ENCODE measurements around the gene MLPH. TPM values are rescaled to one million over a fixed set of nuclear protein-coding genes. Genes with fewer than 3 reads are reported as not detected.

The MLPH gene
- total and polyA plus RNA-seq, 10 donors, result 0.09 to 1.4 (median 0.35) TPM; not detected in 3

DNA sequence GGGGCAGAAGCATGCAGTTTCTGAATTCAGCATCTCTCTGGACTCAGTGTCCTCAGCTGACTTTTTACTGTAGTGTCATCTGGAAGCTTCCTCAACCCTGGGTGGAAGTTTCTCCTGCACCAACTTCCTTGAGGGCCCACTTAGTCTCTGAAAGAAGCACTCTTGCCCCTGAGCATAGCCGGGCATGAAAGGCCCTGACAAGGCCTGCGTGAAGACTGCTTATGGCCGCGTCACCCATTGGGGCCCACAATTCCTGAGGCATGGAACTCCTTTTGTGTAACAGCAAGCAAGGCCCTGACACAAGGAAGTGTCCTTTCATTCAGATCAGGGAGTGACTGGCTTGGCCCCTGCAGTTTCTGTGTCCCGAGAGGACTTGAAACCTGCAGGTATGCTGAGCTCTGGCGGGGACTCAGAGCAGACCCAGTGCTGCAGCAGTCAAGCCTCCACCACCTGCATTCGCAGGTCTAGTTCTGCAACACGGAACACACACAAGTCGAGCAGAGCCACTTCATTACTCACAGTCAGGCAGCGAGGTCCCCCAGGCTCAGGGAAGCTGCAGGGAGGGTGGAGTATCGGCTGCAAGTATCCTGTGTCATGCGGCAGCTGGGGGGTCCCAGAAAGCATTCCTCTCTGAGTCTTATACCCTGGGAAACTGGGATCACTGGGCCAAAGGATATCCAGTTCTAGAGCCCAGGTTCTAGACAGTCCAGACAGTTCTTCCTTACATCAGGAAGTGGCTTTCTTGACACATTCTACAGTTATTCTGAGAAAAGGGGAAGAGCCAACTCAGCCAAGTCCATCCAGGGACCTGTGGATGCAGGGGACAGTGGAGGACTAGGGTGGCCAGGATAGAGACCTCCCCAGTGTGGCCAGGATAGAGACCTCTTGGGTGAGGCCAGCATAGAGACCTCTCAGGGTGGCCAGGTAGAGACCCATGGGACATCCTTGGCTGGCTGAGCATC lies 43.7 kb downstream of the MLPH start:
- no peaks in the 10 kb centered on the region for H3K9me3 ChIP-seq
- peak; percentile 33 for DNase-seq
- no peak for TF ChIP-seq POLR2A (IDR thresholded peaks at IDR 0.05)
- TF ChIP-seq, protein P1, sequence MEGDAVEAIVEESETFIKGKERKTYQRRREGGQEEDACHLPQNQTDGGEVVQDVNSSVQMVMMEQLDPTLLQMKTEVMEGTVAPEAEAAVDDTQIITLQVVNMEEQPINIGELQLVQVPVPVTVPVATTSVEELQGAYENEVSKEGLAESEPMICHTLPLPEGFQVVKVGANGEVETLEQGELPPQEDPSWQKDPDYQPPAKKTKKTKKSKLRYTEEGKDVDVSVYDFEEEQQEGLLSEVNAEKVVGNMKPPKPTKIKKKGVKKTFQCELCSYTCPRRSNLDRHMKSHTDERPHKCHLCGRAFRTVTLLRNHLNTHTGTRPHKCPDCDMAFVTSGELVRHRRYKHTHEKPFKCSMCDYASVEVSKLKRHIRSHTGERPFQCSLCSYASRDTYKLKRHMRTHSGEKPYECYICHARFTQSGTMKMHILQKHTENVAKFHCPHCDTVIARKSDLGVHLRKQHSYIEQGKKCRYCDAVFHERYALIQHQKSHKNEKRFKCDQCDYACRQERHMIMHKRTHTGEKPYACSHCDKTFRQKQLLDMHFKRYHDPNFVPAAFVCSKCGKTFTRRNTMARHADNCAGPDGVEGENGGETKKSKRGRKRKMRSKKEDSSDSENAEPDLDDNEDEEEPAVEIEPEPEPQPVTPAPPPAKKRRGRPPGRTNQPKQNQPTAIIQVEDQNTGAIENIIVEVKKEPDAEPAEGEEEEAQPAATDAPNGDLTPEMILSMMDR (IDR thresholded peaks at IDR 0.05 in 8 of 11, conservative IDR thresholded peaks at IDR 0.05 in 3 of 11), result no peak
- no peak for TF ChIP-seq POLR2AphosphoS5 (IDR thresholded peaks at IDR 0.05)
- peaks cover 0 to 7% (median 0%) of the 10 kb centered on the region in 7 donors for H3K27me3 ChIP-seq (replicated peaks in 1 of 7)
- H3K27ac ChIP-seq, result no peak overlapping the region
- intact Hi-C loops (cut with DNase I; ENCODE audit: low total_unique reads), result no loop called here
- no peaks in the 10 kb centered on the region for H3K36me3 ChIP-seq
- WGBS, 5 donors, result 89 to 98% (median 94%) methylated on average over 9 to 12 of the region's 12 CpGs
- peaks cover 0 to 10% (median 0%) of the 10 kb centered on the region in 6 donors for H3K4me1 ChIP-seq
- H3K4me3 ChIP-seq, result no peak overlapping the region

GRCh38 chr2:237532160-237532559 lies 45.1 kb downstream of the MLPH start:
- TF ChIP-seq POLR2A (IDR thresholded peaks at IDR 0.05) (no peak), POLR2AphosphoS5 (IDR thresholded peaks at IDR 0.05) (no peak)
- TF ChIP-seq, protein P1 (IDR thresholded peaks at IDR 0.05 in 8 of 11, conservative IDR thresholded peaks at IDR 0.05 in 3 of 11), result no peak
- Histone ChIP-seq H3K36me3 (no peaks in the 10 kb centered on the region), H3K4me1 (peaks cover 0 to 10% (median 0%) of the 10 kb centered on the region in 6 donors), H3K9me3 (no peaks in the 10 kb centered on the region), H3K4me3 (no peak overlapping the region), H3K27me3 (replicated peaks in 1 of 7) (peaks cover 0 to 13% (median 0%) of the 10 kb centered on the region in 7 donors), H3K27ac (no peak overlapping the region)
- WGBS, 5 donors, result 50 to 61% (median 52%) methylated on average over 11 of the region's 11 CpGs
- peak; percentile 48 for DNase-seq
- intact Hi-C loops (cut with DNase I; ENCODE audit: low total_unique reads), result no loop called here

DNA sequence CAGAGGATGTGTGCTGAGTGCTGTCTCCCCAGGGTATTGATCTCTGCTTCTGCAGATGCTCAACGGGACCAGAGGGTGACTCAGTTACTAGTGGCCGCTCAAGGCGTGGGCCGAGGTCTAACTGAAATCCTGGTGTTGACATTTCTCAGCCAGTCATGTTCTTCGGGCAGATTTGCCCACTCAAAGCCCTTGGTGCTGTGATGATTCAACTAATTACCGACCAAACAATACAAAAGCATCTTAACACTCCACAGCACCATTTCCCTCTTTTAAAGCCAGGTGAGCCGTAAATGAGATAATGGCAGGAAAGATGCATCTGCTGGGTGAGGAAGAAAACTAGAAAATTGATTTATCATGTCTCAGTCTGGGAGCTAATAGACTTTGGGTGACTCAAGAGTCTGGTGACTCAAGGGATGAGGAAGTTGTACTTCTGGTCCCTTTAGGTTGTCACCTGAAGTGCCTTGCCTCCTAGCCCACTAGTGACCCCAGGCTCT lies 46.7 kb downstream of the MLPH start:
- TF ChIP-seq POLR2AphosphoS5 (IDR thresholded peaks at IDR 0.05) (no peak), POLR2A (IDR thresholded peaks at IDR 0.05) (no peak)
- TF ChIP-seq, protein P1 (IDR thresholded peaks at IDR 0.05 in 8 of 11, conservative IDR thresholded peaks at IDR 0.05 in 3 of 11), result no peak
- Histone ChIP-seq H3K27me3 (replicated peaks in 1 of 7) (peaks cover 0 to 27% (median 0%) of the 10 kb centered on the region in 7 donors), H3K9me3 (no peaks in the 10 kb centered on the region), H3K27ac (no peak overlapping the region), H3K36me3 (no peaks in the 10 kb centered on the region), H3K4me1 (peaks cover 0 to 10% (median 0%) of the 10 kb centered on the region in 6 donors), H3K4me3 (no peak overlapping the region)
- DNase-seq, result no peak
- intact Hi-C loops (cut with DNase I; ENCODE audit: low total_unique reads), result no loop called here
- 85 to 96% (median 92%) methylated on average over 7 of the region's 7 CpGs for WGBS, 5 donors

GRCh38 chr2:237534380-237534779 lies 47.3 kb downstream of the MLPH start:
- Histone ChIP-seq H3K4me1 (peaks cover 0 to 7% (median 0%) of the 10 kb centered on the region in 6 donors), H3K9me3 (no peaks in the 10 kb centered on the region), H3K27me3 (replicated peaks in 1 of 7) (peaks cover 0 to 30% (median 0%) of the 10 kb centered on the region in 7 donors), H3K36me3 (no peaks in the 10 kb centered on the region), H3K27ac (no peak overlapping the region), H3K4me3 (no peak overlapping the region)
- 94 to 100% (median 100%) methylated on average over 1 of the region's 1 CpG for WGBS, 5 donors
- no peak for DNase-seq
- intact Hi-C loops (cut with DNase I; ENCODE audit: low total_unique reads), result no loop called here
- TF ChIP-seq POLR2AphosphoS5 (IDR thresholded peaks at IDR 0.05), result no peak
- TF ChIP-seq, protein P1 (IDR thresholded peaks at IDR 0.05 in 8 of 11, conservative IDR thresholded peaks at IDR 0.05 in 3 of 11), result no peak
- TF ChIP-seq POLR2A (IDR thresholded peaks at IDR 0.05), result no peak
